Measurements from ENCODE around the gene FAM98B. TPM values are rescaled to one million over a fixed set of nuclear protein-coding genes. Genes with fewer than 3 reads are reported as not detected.

The FAM98B gene
- total RNA-seq, 4 donors from 2014 or later = 12.1 to 36.0 (median 13.3) TPM

DNA sequence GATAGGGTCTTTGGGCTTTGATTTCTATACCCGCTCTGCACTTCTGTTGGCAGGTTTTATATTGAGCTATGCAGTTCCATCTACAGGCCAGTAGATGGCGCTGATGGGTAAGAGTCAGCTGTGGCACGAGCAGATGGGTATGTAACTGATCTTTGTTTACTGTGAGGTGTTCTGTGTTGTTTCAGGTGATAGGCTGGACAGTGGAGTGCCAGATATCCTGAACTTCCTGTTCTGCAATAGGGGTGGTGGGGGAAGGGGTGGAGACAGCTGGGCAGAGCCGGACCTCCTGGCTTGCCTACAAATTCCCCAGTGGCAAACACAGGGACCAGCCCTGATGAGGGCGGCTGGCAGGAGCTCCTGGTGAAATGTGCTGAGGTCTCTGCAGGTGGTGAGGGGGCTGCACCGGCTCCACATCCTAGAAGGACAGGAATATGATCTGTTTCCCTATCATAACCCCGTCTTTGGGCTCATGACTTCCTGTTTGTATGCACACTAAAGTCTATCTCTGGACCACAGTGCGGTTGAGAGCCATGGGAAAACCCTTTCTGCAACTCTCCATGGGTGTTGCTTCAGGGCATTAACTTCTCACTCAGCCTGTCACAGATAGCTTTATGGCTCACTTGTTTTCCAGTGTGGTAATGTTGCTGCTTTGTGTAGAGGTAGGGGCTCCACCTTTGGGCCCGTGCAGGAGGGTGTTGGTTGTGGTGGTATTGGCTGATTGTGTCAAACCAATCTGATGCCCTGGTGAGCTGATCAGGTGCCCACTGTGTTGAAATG is 13.4 kb upstream of the FAM98B start:
- TF ChIP-seq, protein P1, sequence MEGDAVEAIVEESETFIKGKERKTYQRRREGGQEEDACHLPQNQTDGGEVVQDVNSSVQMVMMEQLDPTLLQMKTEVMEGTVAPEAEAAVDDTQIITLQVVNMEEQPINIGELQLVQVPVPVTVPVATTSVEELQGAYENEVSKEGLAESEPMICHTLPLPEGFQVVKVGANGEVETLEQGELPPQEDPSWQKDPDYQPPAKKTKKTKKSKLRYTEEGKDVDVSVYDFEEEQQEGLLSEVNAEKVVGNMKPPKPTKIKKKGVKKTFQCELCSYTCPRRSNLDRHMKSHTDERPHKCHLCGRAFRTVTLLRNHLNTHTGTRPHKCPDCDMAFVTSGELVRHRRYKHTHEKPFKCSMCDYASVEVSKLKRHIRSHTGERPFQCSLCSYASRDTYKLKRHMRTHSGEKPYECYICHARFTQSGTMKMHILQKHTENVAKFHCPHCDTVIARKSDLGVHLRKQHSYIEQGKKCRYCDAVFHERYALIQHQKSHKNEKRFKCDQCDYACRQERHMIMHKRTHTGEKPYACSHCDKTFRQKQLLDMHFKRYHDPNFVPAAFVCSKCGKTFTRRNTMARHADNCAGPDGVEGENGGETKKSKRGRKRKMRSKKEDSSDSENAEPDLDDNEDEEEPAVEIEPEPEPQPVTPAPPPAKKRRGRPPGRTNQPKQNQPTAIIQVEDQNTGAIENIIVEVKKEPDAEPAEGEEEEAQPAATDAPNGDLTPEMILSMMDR (IDR thresholded peaks at IDR 0.05; ENCODE audit: low read depth) = no peak

DNA sequence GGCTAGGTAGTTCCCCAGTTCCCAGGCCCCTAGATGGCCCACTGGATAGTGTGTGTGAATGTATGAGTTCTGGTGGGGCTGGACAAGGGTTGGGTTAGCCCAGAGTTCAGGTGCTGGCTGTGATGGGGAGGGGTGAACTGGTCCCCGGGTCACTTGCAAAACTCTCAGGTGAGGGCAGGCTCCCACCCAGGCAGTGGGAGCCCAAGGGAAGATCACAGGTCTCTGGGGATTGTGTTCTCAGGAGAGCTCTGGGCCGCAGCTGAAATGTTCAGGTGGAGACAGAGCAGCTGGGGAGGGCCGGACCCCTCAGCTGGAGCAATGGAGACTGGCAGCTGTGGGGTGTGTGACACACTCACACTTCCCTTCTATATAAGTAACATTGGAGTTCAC is 12.8 kb upstream of the FAM98B start:
- TF ChIP-seq, protein P1 (IDR thresholded peaks at IDR 0.05; ENCODE audit: low read depth) = no peak

DNA sequence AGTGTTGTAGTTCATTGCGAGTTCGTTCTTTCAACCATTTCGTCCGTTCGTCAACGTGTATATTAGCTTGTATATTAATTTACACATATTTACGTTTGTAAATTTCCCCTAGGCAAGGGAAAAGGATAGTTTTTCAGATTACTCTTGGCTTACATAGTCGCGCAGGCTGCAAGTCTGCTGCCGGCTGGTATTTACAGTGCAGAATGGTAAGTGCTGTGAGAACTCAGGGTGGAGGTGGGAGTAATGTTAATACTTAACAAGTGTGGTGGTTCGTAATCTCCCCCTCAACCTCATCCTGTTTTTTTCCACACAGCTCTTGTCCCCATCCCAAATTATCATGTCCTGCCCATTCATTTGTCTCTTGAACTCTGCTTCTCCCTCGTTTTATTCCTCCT is 766 bp downstream of the FAM98B start:
- TF ChIP-seq, protein P1 (IDR thresholded peaks at IDR 0.05; ENCODE audit: low read depth) = no peak

DNA sequence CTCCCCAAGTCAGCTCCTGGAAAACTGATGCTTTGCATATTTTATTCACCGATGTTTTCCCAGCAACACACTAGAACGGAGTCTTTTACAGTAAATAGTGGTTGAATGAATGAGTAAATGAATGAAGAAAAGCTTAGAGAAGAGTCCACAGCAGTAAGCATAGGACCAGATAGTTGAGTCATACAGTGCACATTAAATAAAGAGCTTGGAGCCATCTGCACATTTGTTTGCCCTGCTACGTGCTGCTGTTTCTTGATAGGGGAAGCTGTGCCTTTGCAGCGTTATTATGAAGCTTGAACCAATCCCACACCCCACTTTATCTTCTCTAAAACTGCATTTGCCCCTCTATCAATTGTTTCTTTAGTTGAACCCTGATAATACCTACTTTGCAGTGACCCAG is 1.2 kb downstream of the FAM98B start:
- TF ChIP-seq, protein P1 (IDR thresholded peaks at IDR 0.05; ENCODE audit: low read depth) = no peak

DNA sequence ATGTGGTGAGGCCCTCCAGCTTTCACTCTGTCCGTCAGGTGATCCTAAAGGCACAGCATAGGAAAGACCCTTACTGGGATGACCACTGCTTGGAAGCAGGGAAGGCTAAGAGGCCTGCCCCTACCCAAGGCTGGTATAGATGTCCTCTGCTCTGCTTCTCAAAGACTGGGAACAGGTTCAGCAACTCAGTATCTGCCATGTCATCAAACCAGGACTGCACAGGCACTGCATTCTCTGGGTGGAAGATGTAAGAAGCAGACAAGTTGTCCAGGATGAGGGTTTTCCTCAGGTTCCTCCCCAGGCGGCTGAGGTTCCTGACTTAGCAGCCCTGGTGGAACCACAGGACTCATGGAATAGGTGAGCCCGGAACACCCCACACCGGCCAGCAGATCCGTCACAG is 4.7 kb downstream of the FAM98B start:
- TF ChIP-seq, protein P1 (IDR thresholded peaks at IDR 0.05; ENCODE audit: low read depth) = no peak

DNA sequence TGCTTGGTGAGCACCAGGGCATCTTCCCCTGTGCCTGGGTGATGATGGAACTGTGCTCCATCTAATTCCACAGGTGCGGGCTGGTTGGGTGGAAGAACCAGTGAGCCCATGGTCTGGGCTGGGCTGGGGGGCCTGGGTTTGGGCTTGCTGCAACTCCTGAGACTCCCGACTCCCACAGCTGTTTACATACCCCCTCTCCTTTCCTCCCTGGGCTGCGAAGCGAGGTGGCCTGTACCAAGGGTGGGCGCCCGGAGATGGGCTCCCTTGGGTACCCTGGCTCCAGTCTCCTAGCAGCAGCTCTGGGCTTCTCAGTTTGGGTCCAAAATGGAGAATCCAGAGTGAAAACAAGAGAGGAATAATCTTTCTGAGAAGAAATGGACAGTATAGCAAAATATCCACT is 5.6 kb downstream of the FAM98B start:
- TF ChIP-seq, protein P1 (IDR thresholded peaks at IDR 0.05; ENCODE audit: low read depth) = no peak

DNA sequence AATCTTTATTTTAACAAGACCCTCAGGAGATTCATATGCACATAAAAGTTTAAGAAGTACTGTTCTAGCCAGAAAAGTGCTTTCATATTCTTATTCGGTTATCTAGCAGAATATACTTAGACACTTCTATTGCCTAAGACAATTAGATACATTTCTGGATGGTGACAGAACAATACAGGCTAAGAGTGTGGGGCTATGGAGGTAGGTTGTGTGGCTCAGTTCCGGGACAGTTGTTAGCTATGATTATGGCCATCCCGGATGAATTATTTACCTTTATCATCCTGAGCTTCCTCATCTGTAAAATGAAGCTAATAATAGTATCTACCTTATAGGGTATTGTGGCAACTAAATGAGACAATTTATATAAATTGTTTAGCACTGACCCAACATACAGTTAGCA is 6.6 kb downstream of the FAM98B start:
- TF ChIP-seq, protein P1 (IDR thresholded peaks at IDR 0.05; ENCODE audit: low read depth) = no peak

Data from subcutaneous adipose tissue (tissue), 4 donors.